Cardiac muscle cell (in vitro differentiated cells and primary cell): ENCODE measurements around the gene ID2. TPM values are rescaled to one million over a fixed set of nuclear protein-coding genes. Genes with fewer than 3 reads are reported as not detected.

Source experiments
- DNase-seq, 2 donors: peaks; one replicate each; pipeline versions ENCODE4 v3.0.0 to v3.0.0-alpha.2; 2010 to 2017; ENCODE audit warnings: low read depth in 1 of 2, low spot score in 1 of 2
- H3K27ac ChIP-seq: fragments of 200-600 bp; sonication (generic); 2 replicates; pipeline ENCODE4 v1.5.1; 2016
- H3K27me3 ChIP-seq: fragments of 200-600 bp; sonication (generic); 2 replicates; pipeline ENCODE4 v1.6.0; 2016; ENCODE audit warnings: control low read depth
- H3K36me3 ChIP-seq: fragments of 200-600 bp; sonication (generic); 2 replicates; pipeline ENCODE4 v1.5.1; 2016; ENCODE audit warnings: control low read depth
- H3K4me1 ChIP-seq: fragments of 200-600 bp; sonication (generic); 2 replicates; pipeline ENCODE4 v1.8.1; 2017; ENCODE audit warnings: low read depth, mild to moderate bottlenecking, mixed run types
- H3K4me3 ChIP-seq: fragments of 200-600 bp; sonication (generic); 2 replicates; pipeline ENCODE4 v1.5.1; 2016; ENCODE audit warnings: mild to moderate bottlenecking
- H3K9me3 ChIP-seq: fragments of 200-600 bp; sonication (generic); 2 replicates; pipeline ENCODE4 v1.5.1; 2017; ENCODE audit warnings: low read depth, mild to moderate bottlenecking, control low read depth
- polyA plus RNA-seq: library from polyadenylated mRNA; unstranded; fragments of >200 nt; fragmentation: Nextera tagmentation; extraction: Ambion mirVana; gene quantifications from 2 replicates; pipeline ENCODE4 v1.2.1, GENCODE V29; 2016
- total RNA-seq: library from RNA; depleted of rRNA; stranded (reverse); fragments of >200 nt; gene quantifications from 2 replicates; pipeline ENCODE4 v1.2.3, GENCODE V29; 2016
- TF ChIP-seq, protein P1 (sequence below): IDR thresholded peaks from 2 replicates; pipeline ENCODE4 v1.5.1; 2012; ENCODE audit warnings: low read depth, mild to moderate bottlenecking, low read length

The ID2 gene
- total and polyA plus RNA-seq, 2 experiments from 2014 or later = 409 to 780 TPM

GRCh38 chr2:8659735-8660492 lies 21.9 kb upstream of the ID2 start:
- no peak for DNase-seq
- Histone ChIP-seq H3K4me1 (peaks cover 25% of the 10 kb centered on the region), H3K27me3 (no peaks in the 10 kb centered on the region), H3K27ac (peak overlapping the region; percentile 56), H3K4me3 (no peak overlapping the region), H3K9me3 (no peaks in the 10 kb centered on the region), H3K36me3 (no peaks in the 10 kb centered on the region)
- TF ChIP-seq, protein P1, sequence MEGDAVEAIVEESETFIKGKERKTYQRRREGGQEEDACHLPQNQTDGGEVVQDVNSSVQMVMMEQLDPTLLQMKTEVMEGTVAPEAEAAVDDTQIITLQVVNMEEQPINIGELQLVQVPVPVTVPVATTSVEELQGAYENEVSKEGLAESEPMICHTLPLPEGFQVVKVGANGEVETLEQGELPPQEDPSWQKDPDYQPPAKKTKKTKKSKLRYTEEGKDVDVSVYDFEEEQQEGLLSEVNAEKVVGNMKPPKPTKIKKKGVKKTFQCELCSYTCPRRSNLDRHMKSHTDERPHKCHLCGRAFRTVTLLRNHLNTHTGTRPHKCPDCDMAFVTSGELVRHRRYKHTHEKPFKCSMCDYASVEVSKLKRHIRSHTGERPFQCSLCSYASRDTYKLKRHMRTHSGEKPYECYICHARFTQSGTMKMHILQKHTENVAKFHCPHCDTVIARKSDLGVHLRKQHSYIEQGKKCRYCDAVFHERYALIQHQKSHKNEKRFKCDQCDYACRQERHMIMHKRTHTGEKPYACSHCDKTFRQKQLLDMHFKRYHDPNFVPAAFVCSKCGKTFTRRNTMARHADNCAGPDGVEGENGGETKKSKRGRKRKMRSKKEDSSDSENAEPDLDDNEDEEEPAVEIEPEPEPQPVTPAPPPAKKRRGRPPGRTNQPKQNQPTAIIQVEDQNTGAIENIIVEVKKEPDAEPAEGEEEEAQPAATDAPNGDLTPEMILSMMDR = no peak

DNA sequence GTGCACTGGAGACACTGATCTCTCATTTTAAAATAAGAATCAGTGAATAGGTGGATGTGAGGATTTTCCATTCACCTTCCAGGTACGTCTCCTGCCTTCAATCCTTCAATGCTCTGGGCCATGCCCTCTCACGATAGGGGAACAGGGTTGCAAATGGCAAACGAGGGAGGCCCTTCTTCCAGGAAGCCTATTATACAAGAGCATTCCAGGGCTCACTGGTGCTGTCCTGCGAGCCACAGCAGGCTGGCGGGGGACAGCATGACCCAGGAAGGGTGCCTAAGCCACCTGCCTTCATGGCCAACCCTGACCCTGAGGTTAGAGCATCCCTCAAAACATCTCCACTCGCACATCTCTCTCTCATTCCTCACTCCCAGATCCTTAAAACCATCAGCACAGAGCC lies 20.6 kb upstream of the ID2 start:
- Histone ChIP-seq H3K36me3 (no peaks in the 10 kb centered on the region), H3K4me3 (no peak overlapping the region), H3K4me1 (peaks cover 25% of the 10 kb centered on the region), H3K9me3 (no peaks in the 10 kb centered on the region), H3K27ac (no peak overlapping the region), H3K27me3 (no peaks in the 10 kb centered on the region)
- TF ChIP-seq, protein P1 = no peak
- DNase-seq = no peak

DNA sequence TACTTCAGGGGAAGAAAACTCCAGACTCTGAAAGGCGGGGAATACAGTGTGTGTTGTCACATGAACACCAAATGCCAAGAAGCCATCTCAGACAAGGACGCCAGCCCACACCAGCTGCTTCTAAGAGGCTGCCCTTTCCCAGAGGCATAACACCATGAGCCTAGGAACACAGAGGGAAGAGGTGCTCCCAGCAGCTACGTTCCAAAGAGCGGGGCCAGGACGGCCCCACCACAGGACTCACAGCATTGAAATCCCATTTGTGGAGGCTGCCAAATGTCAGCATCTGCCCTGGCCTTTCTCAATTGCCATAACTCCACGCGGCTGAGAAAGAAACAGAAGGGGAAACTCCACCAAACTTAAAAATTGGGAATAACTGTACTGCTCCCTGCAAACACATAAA lies 20.1 kb upstream of the ID2 start:
- no peaks in the 10 kb centered on the region for H3K27me3 ChIP-seq
- TF ChIP-seq, protein P1 = no peak
- H3K9me3 ChIP-seq = no peaks in the 10 kb centered on the region
- peaks cover 23% of the 10 kb centered on the region for H3K4me1 ChIP-seq
- peak overlapping the region; percentile 51 for H3K27ac ChIP-seq
- DNase-seq = peak in 1 of 2 donors; percentile 28
- H3K36me3 ChIP-seq = no peaks in the 10 kb centered on the region
- no peak overlapping the region for H3K4me3 ChIP-seq

DNA sequence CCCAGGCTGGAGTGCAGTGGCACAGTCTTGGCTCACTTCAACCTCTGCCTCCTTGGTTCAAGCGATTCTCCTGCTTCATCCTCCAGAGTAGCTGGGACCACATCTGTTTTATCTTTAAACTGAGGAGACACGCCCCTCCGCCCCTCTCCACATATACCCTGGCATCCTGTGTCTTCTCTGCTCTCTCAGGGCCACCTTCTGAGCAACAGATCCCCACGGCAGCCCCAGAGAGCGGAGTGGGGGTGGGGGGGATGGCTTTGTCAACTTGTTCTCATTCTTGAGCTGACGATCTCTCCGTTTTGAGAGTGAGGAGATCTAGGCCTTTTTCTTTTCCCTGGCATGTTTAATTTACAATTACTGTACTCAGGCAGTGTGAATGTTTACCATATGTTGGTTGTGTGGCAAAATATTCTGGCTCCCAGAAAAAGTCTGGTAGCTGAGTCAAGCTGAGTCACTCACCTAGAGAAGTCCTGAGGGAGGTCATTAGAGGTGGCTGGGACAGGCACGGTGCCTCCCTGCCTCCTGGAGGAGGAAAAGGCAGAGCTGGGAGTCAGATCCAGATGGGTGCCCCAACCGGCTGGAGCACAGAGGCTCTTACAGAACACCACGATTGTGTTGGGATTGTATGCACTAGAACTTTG lies 19.5 kb upstream of the ID2 start:
- Histone ChIP-seq H3K36me3 (no peaks in the 10 kb centered on the region), H3K27ac (peak overlapping the region; percentile 51), H3K4me1 (peaks cover 17% of the 10 kb centered on the region), H3K4me3 (no peak overlapping the region), H3K9me3 (no peaks in the 10 kb centered on the region), H3K27me3 (no peaks in the 10 kb centered on the region)
- peak in 1 of 2 donors; percentile 35 for DNase-seq
- TF ChIP-seq, protein P1 = peak; percentile 9

DNA sequence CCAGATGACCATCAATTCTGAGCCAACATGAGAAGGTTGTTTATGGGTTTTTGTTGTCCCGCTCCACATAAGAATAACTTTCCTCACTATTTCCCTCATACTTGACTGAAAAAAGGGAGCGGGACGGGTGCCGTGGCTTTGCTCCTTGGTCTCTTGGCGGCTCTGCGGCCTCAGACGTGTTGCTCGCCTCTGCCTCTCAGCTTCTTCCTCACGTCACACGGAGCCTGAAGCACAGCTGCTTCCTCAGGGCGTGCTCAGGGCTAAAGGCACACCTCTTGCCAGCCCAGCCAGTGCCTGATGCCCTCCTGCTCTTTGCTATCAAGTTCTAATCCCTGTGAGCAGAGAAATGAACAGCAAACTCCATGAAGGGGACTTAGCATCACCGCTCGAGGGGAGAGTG lies 17.9 kb upstream of the ID2 start:
- Histone ChIP-seq H3K36me3 (no peaks in the 10 kb centered on the region), H3K4me3 (no peak overlapping the region), H3K27me3 (no peaks in the 10 kb centered on the region), H3K4me1 (peaks cover 20% of the 10 kb centered on the region), H3K9me3 (no peaks in the 10 kb centered on the region), H3K27ac (no peak overlapping the region)
- TF ChIP-seq, protein P1 = no peak
- DNase-seq = no peak
